ENCODE data around the gene PHTF2.
"Not testable (repeated sequence)": the region's sequence is repeated elsewhere in the genome, so short reads cannot be mapped to it uniquely, and the experiment has no call there.

PHTF2 gene

GRCh38 chr7:77995717-77996116 is 197.1 kb downstream of the PHTF2 start:
- no peak overlapping the region for H3K4me3 ChIP-seq (ENCODE audit: low read depth, low read length)
- no peak overlapping the region for H3K27ac ChIP-seq (ENCODE audit: extremely low read depth, low read depth, low read length)
- no peaks in the 10 kb centered on the region for H3K9me3 ChIP-seq (ENCODE audit: control insufficient read depth, insufficient read depth, low read depth, low read length)
- H3K4me1 ChIP-seq (ENCODE audit: control insufficient read depth, insufficient read depth, low read length): no peaks in the 10 kb centered on the region
- ChIA-PET POLR2A (no interaction called here), CTCF (interaction anchor here (0.6 to 1.6 kb wide), 4 partner anchors 24 to 779 kb away, joined by 3 to 4 read pairs (median 3); no protein-coding TSS in a partner anchor)
- TF ChIP-seq ZNF16 (tag by site-specific recombination; IDR thresholded peaks at IDR 0.05; ENCODE audit: low read depth) (no peak), ZFP41 (tag by site-specific recombination; IDR thresholded peaks at IDR 0.05; ENCODE audit: borderline replicate concordance) (no peak), ZSCAN16 (tag by site-specific recombination; IDR thresholded peaks at IDR 0.05) (no peak), ZNF658 (tag by site-specific recombination; IDR thresholded peaks at IDR 0.05) (no peak), ZNF510 (tag by site-specific recombination; IDR thresholded peaks at IDR 0.05; ENCODE audit: insufficient replicate concordance) (no peak), ZNF10 (tag by site-specific recombination; IDR thresholded peaks at IDR 0.05) (no peak), ZNF138 (tag by site-specific recombination; IDR thresholded peaks at IDR 0.05; ENCODE audit: borderline replicate concordance) (no peak), ZNF24 (tag by site-specific recombination; IDR thresholded peaks at IDR 0.05) (no peak), PRDM10 (tag by site-specific recombination; IDR thresholded peaks at IDR 0.05) (no peak)
- H3K36me3 ChIP-seq (ENCODE audit: control insufficient read depth in 2 of 2, insufficient read depth in 1 of 2, low read length in 2 of 2): no peaks in the 10 kb centered on the region

- H3K4me3 ChIP-seq (ENCODE audit: low read depth, low read length); H3K4me1 ChIP-seq (ENCODE audit: control insufficient read depth, insufficient read depth, low read length); H3K36me3 ChIP-seq (ENCODE audit: control insufficient read depth in 2 of 2, insufficient read depth in 1 of 2, low read length in 2 of 2); POLR2A ChIA-PET; CTCF ChIA-PET; H3K9me3 ChIP-seq (ENCODE audit: control insufficient read depth, insufficient read depth, low read depth, low read length); H3K27ac ChIP-seq (ENCODE audit: extremely low read depth, low read depth, low read length): not testable (repeated sequence)
- TF ChIP-seq ZNF146 (tag by site-specific recombination; IDR thresholded peaks at IDR 0.05): peak; percentile 79
These were observed 200.6 kb downstream of the PHTF2 start for GRCh38 chr7:77999168-77999567.

GRCh38 chr7:78002021-78002420 is 203.4 kb downstream of the PHTF2 start:
- no peaks in the 10 kb centered on the region for H3K9me3 ChIP-seq (ENCODE audit: control insufficient read depth, insufficient read depth, low read depth, low read length)
- no peaks in the 10 kb centered on the region for H3K4me1 ChIP-seq (ENCODE audit: control insufficient read depth, insufficient read depth, low read length)
- CTCF ChIA-PET: interaction anchor here (0.6 to 0.7 kb wide), 2 partner anchors 19 to 315 kb away, joined by 3 to 4 read pairs; no protein-coding TSS in a partner anchor
- no peak overlapping the region for H3K4me3 ChIP-seq (ENCODE audit: low read depth, low read length)
- no peak overlapping the region for H3K27ac ChIP-seq (ENCODE audit: extremely low read depth, low read depth, low read length)
- POLR2A ChIA-PET: no interaction called here
- TF ChIP-seq EGR2 (tag by site-specific recombination; IDR thresholded peaks at IDR 0.05; ENCODE audit: low read depth) (no peak), ZBTB21 (tag by site-specific recombination; IDR thresholded peaks at IDR 0.05) (no peak), GLI2 (tag by site-specific recombination; IDR thresholded peaks at IDR 0.05; ENCODE audit: borderline replicate concordance, low read depth) (no peak), KLF17 (tag by site-specific recombination; IDR thresholded peaks at IDR 0.05) (no peak), ZNF645 (tag by site-specific recombination; IDR thresholded peaks at IDR 0.05) (no peak), ZNF324 (tag by site-specific recombination; IDR thresholded peaks at IDR 0.05) (no peak), ZNF514 (tag by site-specific recombination; IDR thresholded peaks at IDR 0.05) (no peak), ZNF37A (tag by site-specific recombination; IDR thresholded peaks at IDR 0.05) (no peak), ZNF777 (tag by site-specific recombination; IDR thresholded peaks at IDR 0.05; ENCODE audit: borderline replicate concordance) (no peak), ZNF391 (tag by site-specific recombination; IDR thresholded peaks at IDR 0.05; ENCODE audit: borderline replicate concordance, low read depth) (no peak), ZNF571 (tag by site-specific recombination; IDR thresholded peaks at IDR 0.05) (no peak), ZNF138 (tag by site-specific recombination; IDR thresholded peaks at IDR 0.05; ENCODE audit: borderline replicate concordance) (no peak), ATF2 (tag by site-specific recombination; IDR thresholded peaks at IDR 0.05; ENCODE audit: low read depth) (no peak), KLF9 (tag by site-specific recombination; IDR thresholded peaks at IDR 0.05; ENCODE audit: low read depth) (no peak), KLF8 (tag by site-specific recombination; IDR thresholded peaks at IDR 0.05) (no peak)
- no peaks in the 10 kb centered on the region for H3K36me3 ChIP-seq (ENCODE audit: control insufficient read depth in 2 of 2, insufficient read depth in 1 of 2, low read length in 2 of 2)
